Activated CD8-positive, alpha-beta T cell treated with anti-CD3 and anti-CD28 coated beads for 36 hours (primary cell): Measurements from ENCODE around the gene BMPR1A. TPM values are rescaled to one million over a fixed set of nuclear protein-coding genes. Genes with fewer than 3 reads are reported as not detected.
A peak's percentile ranks its signal among the peaks of the same experiment; 100 is the strongest.

Experiments
- ATAC-seq: fragments of 200-7000 bp; cut with Tn5 transposase; one replicate; pipeline ENCODE4 v1.10.0; 2021; ENCODE audit warnings: mild to moderate bottlenecking, moderate library complexity
- CTCF ChIA-PET: fragments of 350-600 bp; sonication (Branson Sonifier 250); formaldehyde crosslinking; loops from one replicate; lab custom pipeline; 2021; ENCODE audit warnings: antibody characterized with exemption; lab: Charles Lee
- POLR2A ChIA-PET: fragments of 350-600 bp; sonication (Branson Sonifier 250); formaldehyde crosslinking; loops from one replicate; lab custom pipeline; 2021; ENCODE audit warnings: antibody characterized with exemption; lab: Charles Lee
- DNase-seq: peaks from one replicate; pipeline ENCODE4 v3.0.0-alpha.2; 2020
- H3K27ac Mint-ChIP-seq: one replicate; pipeline ENCODE4 v1.8.0; 2021; ENCODE audit warnings: mild to moderate bottlenecking, mixed read lengths
- H3K27me3 Mint-ChIP-seq: one replicate; pipeline ENCODE4 v1.8.0; 2021; ENCODE audit warnings: mixed read lengths
- H3K36me3 Mint-ChIP-seq: one replicate; pipeline ENCODE4 v1.8.0; 2021; ENCODE audit warnings: low read depth, mixed read lengths
- H3K4me1 Mint-ChIP-seq: one replicate; pipeline ENCODE4 v1.8.0; 2021; ENCODE audit warnings: low read depth, mixed read lengths
- H3K4me3 Mint-ChIP-seq: one replicate; pipeline ENCODE4 v1.8.0; 2021; ENCODE audit warnings: mild to moderate bottlenecking, moderate library complexity, mixed read lengths
- H3K9me3 Mint-ChIP-seq: one replicate; pipeline ENCODE4 v1.8.0; 2021; ENCODE audit warnings: mixed read lengths
- intact Hi-C: fragments of 100-400 bp; cut with micrococcal nuclease; formaldehyde crosslinking; loops from one replicate; pipeline ENCODE4 v1.10.0; 2022
- total RNA-seq, 2 experiments: library from RNA; stranded (reverse); gene quantifications; one replicate each; pipeline ENCODE4 v1.2.3, GENCODE V29; 2021
- TF ChIP-seq, protein P1 (sequence below): fragments of 200-600 bp; IDR thresholded peaks from one replicate; pipeline ENCODE4 v1.8.0; 2022; ENCODE audit warnings: antibody characterized with exemption, mild to moderate bottlenecking

Gene BMPR1A
- total RNA-seq, 2 experiments from 2014 or later = 6.6 to 6.9 TPM

DNA sequence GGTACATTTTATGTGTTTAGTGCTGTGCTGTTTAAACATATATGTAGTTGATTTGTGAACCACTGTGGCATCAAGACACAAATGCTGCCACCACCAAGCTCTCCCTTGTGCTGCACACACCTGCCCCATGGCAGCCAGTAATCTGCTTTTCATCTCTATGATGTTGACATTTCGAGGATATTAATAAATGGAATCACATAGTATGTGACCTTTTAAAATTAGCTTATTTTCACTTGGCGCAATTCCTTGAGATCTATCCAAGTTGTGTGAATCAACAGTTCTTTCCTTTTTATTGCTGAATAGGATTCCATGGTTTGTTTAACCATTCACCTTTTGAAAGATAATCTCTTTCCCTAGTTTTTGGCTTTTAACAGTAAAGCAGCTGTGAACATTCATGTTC is 73.1 kb downstream of the BMPR1A start:
- no peaks in the 10 kb centered on the region for H3K27me3 Mint-ChIP-seq
- no peaks in the 10 kb centered on the region for H3K4me1 Mint-ChIP-seq
- POLR2A ChIA-PET = no interaction called here
- no peaks in the 10 kb centered on the region for H3K9me3 Mint-ChIP-seq
- H3K4me3 Mint-ChIP-seq = no peak overlapping the region
- CTCF ChIA-PET = no interaction called here
- DNase-seq (no peak), ATAC-seq (no peak)
- TF ChIP-seq, protein P1, sequence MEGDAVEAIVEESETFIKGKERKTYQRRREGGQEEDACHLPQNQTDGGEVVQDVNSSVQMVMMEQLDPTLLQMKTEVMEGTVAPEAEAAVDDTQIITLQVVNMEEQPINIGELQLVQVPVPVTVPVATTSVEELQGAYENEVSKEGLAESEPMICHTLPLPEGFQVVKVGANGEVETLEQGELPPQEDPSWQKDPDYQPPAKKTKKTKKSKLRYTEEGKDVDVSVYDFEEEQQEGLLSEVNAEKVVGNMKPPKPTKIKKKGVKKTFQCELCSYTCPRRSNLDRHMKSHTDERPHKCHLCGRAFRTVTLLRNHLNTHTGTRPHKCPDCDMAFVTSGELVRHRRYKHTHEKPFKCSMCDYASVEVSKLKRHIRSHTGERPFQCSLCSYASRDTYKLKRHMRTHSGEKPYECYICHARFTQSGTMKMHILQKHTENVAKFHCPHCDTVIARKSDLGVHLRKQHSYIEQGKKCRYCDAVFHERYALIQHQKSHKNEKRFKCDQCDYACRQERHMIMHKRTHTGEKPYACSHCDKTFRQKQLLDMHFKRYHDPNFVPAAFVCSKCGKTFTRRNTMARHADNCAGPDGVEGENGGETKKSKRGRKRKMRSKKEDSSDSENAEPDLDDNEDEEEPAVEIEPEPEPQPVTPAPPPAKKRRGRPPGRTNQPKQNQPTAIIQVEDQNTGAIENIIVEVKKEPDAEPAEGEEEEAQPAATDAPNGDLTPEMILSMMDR = no peak
- no peaks in the 10 kb centered on the region for H3K36me3 Mint-ChIP-seq
- intact Hi-C loops = no loop called here
- no peak overlapping the region for H3K27ac Mint-ChIP-seq

DNA sequence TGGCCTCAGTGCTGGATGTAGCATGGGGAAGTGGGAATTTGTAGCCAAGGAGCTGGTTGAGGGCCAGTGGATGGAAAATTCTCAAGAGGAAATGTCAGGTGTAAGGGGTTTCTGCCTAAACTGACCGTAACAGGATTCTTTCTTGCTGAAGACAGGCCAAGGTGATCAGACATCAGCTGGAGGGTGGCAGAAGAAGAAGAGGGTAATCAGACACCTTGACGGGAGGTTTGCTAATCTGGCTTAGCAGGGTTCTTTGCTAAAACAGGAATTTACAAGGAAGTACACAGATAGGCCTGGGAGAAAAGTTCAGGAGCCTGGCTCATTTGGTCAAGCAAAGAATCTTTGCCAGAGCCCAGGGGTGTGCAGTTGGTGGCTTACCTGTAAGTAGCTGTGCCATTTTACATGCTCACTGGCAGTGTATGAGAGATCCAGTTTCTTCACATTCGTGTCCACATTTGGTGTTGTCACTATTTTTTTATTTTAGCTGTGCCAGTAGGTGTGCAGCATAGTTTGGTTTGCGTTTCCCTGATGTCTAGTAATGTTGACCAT is 73.7 kb downstream of the BMPR1A start:
- TF ChIP-seq, protein P1 = no peak
- H3K36me3 Mint-ChIP-seq = no peaks in the 10 kb centered on the region

DNA sequence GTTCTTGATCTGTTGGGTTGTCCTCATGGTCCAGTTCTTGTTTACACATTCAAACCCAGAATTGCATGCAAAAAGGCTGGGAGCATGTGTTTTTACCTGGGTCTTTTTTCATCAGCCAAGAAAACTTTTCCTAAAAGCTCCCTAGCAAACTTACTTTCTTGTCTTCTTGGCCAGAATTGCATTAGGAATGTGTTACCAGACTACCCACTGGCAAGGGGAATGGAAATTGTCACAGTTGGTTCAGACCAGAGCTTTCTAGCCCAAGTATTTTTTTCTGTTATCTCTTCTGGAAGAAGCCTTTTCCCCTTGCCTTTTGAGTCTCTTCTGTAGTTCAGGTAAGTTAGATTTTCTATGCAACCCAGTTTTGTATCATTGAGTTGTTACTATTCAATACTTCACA is 77.5 kb downstream of the BMPR1A start:
- POLR2A ChIA-PET = no interaction called here
- DNase-seq (no peak), ATAC-seq (no peak)
- Mint-ChIP-seq H3K27ac (no peak overlapping the region), H3K9me3 (no peaks in the 10 kb centered on the region), H3K4me3 (no peak overlapping the region), H3K4me1 (peaks cover 5% of the 10 kb centered on the region), H3K36me3 (no peaks in the 10 kb centered on the region), H3K27me3 (no peaks in the 10 kb centered on the region)
- intact Hi-C loops = no loop called here
- TF ChIP-seq, protein P1 = no peak
- CTCF ChIA-PET = interaction anchor here (1.6 kb wide), 1 partner anchor 141 kb away, joined by 3 read pairs; no protein-coding TSS in a partner anchor

More for the DNA sequence above, 73.7 kb downstream of the BMPR1A start:
- Mint-ChIP-seq H3K4me3 (no peak overlapping the region), H3K9me3 (no peaks in the 10 kb centered on the region), H3K27me3 (no peaks in the 10 kb centered on the region), H3K4me1 (peaks cover 3% of the 10 kb centered on the region), H3K27ac (no peak overlapping the region)
- intact Hi-C loops = no loop called here
- ChIA-PET CTCF (interaction anchor here (0.7 kb wide), 1 partner anchor 41 kb away, joined by 3 read pairs; no protein-coding TSS in a partner anchor), POLR2A (no interaction called here)
- ATAC-seq (no peak), DNase-seq (no peak)

DNA sequence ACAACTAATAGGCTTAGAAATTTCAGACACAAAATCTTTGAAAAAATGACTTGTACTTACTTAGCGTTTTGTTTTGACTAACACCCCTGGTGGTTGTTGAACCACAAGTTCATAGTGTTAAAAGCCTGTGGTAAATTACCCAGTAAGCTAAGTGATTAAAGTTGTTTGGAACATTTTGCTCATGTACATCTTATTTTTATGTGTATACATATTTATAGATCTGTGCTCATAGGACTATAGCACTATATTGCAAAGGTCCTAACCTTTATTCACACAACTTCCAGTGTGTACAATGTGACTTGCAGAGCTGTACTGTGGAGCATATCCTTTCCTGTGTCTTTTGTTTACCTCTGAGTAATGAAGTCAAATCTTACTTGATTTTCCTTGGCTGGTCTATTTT is 79.6 kb downstream of the BMPR1A start:
- no peak for DNase-seq
- Mint-ChIP-seq H3K4me1 (peaks cover 5% of the 10 kb centered on the region), H3K9me3 (no peaks in the 10 kb centered on the region), H3K36me3 (peaks cover 4% of the 10 kb centered on the region), H3K27me3 (no peaks in the 10 kb centered on the region), H3K4me3 (no peak overlapping the region), H3K27ac (no peak overlapping the region)
- intact Hi-C loops = no loop called here
- peak; percentile 51 for ATAC-seq
- TF ChIP-seq, protein P1 = no peak
- POLR2A ChIA-PET = no interaction called here
- CTCF ChIA-PET = interaction anchor here (1.2 to 1.6 kb wide), 2 partner anchors 141 to 147 kb away, joined by 3 to 4 read pairs; no protein-coding TSS in a partner anchor

DNA sequence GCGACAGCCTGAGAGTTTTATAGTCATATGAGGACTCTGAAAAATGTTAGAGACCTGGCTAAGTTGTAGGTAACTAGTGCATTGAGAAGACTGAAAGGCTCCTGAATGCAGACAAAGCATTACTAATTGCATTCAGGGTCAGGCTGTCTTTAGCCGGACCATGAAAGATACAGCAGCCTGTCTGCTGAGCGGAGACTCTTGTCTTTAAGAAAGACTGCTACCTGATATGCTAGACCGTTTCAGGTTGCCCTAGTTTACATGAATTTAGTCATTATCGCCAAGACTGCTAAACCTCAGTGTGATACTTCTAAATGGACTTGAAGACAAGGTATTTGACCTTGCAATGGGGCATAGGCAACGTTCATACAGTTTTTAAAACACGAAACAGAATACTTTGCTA is 81.2 kb downstream of the BMPR1A start:
- H3K36me3 Mint-ChIP-seq = peaks cover 4% of the 10 kb centered on the region
- DNase-seq (no peak), ATAC-seq (no peak)
- H3K9me3 Mint-ChIP-seq = no peaks in the 10 kb centered on the region
- POLR2A ChIA-PET = no interaction called here
- intact Hi-C loops = no loop called here
- no peaks in the 10 kb centered on the region for H3K27me3 Mint-ChIP-seq
- H3K4me3 Mint-ChIP-seq = no peak overlapping the region
- CTCF ChIA-PET = no interaction called here
- TF ChIP-seq, protein P1 = no peak
- H3K27ac Mint-ChIP-seq = no peak overlapping the region
- H3K4me1 Mint-ChIP-seq = peaks cover 5% of the 10 kb centered on the region
